Hematopoietic multipotent progenitor cell treated with erythropoietin and hydrocortisone succinate and interleukin-3 and kit ligand, for 8 days (in vitro differentiated cells): ENCODE data around the gene KCNK18.

Source experiments
- DNase-seq: peaks from one replicate; pipeline ENCODE4 v3.0.0-alpha.2; 2015

The KCNK18 gene

DNA sequence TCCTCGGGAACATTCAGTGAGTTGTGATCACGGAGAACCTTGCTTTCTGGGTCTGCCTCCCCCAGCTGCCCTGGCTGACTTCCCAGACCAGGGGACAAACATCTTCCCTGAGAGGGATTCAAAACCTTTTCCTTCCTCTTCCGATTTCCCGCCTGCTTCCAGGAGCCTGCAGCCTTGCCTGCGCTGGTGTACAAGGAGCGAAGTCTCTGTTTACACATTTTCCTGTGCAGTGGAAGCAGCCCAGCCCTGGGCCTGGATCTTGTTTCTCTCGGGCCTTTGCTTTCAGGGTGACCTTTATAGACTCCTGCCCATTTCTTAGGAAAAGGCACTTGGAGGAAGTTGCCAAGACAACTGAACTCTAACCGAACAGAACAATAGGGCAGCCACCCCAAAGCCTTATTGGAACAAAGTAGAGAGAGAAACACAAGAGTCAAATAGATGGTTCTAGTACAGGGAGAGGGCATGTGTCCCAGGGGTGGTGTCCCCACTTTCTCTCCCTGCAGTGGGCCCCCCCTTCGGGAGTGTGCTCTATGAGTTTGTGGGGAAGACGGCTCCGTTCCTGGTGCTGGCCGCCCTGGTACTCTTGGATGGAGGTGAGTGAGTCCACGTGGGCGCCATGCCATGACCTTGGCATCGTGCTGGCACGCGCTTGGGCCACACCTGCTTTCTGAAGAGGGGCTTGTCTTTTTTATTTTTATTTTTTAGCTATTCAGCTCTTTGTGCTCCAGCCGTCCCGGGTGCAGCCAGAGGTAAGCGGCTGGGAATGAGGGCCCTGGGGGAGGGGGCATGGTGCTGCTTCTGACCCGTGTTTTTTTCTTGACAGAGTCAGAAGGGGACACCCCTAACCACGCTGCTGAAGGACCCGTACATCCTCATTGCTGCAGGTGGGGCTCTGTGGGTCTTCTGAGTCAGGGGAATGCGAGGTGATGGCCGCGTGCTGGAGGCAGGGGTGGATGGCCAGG lies 57.8 kb downstream of the KCNK18 start:
- no peak for DNase-seq

DNA sequence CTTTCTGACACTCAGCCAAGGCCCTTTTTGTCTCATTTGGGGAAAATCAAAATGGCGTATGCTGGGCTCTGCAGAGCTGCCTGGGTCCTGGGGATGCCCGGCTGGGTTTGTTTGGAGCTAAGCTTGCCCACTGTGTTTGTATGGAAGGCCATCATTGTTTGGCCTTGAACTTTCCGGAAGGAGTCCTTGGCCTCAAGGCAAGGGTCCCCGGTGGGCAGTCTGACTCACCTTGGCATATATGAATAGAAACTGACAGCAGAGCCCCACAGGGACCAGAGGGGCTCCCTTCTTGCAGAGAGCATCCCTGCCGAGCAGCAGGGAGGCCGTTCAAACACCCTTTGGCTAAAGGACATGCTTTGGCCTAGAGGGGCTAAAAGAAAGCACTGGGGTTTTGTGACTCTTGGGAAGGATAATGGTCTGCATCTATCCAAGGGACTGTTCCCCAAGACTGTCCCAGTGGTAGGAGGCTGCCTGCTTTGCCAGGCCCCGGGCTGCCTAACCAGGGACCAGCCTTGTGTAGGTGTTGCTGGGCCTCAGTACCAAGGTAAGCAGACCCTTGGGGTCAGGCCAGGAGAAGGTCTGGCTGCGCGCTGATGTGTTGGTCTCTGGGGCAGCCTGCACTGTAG lies 58.7 kb downstream of the KCNK18 start:
- no peak for DNase-seq

DNA sequence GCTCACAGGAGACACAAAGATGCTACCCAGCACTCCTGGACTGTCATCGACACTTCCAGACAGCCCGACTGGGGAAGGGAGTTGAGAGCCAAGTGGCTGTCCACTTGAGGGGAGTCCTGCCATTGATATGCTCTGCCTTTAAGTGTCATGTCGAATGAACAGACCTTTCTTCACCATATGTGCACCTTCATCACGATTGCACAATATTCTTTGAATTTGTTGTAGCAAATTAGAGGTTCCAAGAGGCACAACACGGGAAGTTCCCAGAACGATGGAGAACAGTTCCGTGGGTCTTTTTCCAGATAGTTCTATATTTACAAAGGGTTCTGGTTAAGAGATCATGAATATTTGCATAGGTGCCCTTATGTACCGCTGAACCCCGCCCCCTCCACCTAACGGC lies 59.6 kb downstream of the KCNK18 start:
- no peak for DNase-seq

DNA sequence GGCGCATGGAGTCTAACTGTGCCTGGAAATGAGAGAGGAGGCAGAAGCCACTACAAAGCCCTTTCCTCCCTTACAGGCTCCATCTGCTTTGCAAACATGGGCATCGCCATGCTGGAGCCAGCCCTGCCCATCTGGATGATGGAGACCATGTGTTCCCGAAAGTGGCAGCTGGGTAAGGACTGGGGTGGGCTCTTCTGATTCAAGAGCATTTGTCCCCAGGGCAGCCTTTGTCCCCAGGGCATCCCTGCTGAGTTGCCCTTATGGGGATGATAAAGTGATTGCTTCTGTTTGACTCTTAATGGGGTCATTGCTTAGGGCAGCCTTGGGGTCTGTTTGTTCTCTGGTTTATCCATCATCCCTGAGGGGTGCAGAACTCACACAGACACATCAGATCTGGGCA lies 60.4 kb downstream of the KCNK18 start:
- no peak for DNase-seq

DNA sequence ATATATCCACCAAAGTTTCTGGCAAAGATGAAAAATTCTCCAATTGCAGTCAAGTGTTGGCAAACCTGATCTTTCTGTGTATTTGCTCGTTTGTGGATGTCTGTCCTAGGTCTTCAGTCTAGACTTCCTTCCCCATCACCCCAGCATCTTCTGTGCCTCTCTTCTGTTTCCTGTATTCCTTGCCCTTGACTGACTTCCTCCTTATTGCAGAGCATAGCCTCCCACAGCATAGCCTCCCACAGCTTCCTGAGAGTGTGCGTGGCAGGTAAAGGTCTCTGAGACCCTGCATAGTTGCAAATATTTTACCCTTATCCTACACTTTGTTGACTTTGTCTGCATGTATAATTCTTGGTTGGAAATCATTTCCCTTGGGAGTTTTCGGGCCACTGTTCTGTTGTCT lies 62.0 kb downstream of the KCNK18 start:
- DNase-seq: no peak
